ENCODE results near the gene LGI1.

- no peak for TF ChIP-seq TCF12 (IDR thresholded peaks at IDR 0.05; ENCODE audit: low read depth, low read length)
- no peak for TF ChIP-seq CTCF (IDR thresholded peaks at IDR 0.05; ENCODE audit: control extremely low read depth in 1 of 3, insufficient read depth in 1 of 3, low read depth in 1 of 3, low read length in 3 of 3)
These were observed 80.1 kb downstream of the LGI1 start for GRCh38 chr10:93837822-93838221.
